SU-DHL-6 (cell line): ENCODE results near the gene PDLIM7.

Experiments used
- EZH2phosphoT487 ChIP-seq: fragments of 200-600 bp; sonication (generic), shearing (Covaris generic); conservative IDR thresholded peaks from 2 replicates; pipeline ENCODE4 v1.6.1; 2018; ENCODE audit warnings: mild to moderate bottlenecking, antibody characterized with exemption, low read length, moderate library complexity, mixed read lengths
- TF ChIP-seq, protein P1 (sequence below): fragments of 200-600 bp; sonication (generic); IDR thresholded peaks from one replicate; pipeline ENCODE4 v1.5.1; 2017; ENCODE audit warnings: antibody characterized with exemption, mild to moderate bottlenecking, low read length, moderate library complexity; ENCODE audit not compliant: insufficient read depth, poor library complexity, severe bottlenecking

DNA sequence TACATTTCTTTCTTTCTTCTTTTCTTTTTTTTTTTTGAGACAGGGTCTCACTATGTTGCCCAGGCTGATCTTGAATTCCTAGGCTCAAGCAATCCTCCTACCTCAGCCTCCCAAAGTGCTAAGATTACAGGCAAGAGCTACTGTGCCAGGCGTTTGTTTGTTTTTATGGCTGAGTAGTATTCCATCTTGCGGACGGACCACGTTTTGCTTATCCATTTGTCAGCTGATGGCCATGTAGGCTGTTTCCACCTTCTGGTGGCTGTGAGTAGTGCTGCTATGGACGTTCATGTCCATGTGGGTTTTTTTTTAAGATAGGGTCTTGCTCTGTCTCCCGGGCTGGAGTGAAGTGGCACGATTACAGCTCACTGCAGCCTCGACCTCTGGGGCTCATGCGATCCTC, 9.8 kb upstream of the PDLIM7 start:
- TF ChIP-seq, protein P1, sequence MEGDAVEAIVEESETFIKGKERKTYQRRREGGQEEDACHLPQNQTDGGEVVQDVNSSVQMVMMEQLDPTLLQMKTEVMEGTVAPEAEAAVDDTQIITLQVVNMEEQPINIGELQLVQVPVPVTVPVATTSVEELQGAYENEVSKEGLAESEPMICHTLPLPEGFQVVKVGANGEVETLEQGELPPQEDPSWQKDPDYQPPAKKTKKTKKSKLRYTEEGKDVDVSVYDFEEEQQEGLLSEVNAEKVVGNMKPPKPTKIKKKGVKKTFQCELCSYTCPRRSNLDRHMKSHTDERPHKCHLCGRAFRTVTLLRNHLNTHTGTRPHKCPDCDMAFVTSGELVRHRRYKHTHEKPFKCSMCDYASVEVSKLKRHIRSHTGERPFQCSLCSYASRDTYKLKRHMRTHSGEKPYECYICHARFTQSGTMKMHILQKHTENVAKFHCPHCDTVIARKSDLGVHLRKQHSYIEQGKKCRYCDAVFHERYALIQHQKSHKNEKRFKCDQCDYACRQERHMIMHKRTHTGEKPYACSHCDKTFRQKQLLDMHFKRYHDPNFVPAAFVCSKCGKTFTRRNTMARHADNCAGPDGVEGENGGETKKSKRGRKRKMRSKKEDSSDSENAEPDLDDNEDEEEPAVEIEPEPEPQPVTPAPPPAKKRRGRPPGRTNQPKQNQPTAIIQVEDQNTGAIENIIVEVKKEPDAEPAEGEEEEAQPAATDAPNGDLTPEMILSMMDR, result no peak
- no peak for TF ChIP-seq EZH2phosphoT487
